ENCODE results near the gene MLLT3. TPM values are rescaled to one million over a fixed set of nuclear protein-coding genes. Genes with fewer than 3 reads are reported as not detected.

The MLLT3 gene
- total RNA-seq, 4 donors from 2014 or later: 4.8 to 17.8 (median 12.1) TPM

GRCh38 chr9:20335668-20336332, 286.5 kb downstream of the MLLT3 start:
- ATAC-seq (ENCODE audit: low FRiP score): no peak
- no peak for DNase-seq (ENCODE audit: low spot score)
- TF ChIP-seq, protein P1, sequence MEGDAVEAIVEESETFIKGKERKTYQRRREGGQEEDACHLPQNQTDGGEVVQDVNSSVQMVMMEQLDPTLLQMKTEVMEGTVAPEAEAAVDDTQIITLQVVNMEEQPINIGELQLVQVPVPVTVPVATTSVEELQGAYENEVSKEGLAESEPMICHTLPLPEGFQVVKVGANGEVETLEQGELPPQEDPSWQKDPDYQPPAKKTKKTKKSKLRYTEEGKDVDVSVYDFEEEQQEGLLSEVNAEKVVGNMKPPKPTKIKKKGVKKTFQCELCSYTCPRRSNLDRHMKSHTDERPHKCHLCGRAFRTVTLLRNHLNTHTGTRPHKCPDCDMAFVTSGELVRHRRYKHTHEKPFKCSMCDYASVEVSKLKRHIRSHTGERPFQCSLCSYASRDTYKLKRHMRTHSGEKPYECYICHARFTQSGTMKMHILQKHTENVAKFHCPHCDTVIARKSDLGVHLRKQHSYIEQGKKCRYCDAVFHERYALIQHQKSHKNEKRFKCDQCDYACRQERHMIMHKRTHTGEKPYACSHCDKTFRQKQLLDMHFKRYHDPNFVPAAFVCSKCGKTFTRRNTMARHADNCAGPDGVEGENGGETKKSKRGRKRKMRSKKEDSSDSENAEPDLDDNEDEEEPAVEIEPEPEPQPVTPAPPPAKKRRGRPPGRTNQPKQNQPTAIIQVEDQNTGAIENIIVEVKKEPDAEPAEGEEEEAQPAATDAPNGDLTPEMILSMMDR (IDR thresholded peaks at IDR 0.05): no peak

DNA sequence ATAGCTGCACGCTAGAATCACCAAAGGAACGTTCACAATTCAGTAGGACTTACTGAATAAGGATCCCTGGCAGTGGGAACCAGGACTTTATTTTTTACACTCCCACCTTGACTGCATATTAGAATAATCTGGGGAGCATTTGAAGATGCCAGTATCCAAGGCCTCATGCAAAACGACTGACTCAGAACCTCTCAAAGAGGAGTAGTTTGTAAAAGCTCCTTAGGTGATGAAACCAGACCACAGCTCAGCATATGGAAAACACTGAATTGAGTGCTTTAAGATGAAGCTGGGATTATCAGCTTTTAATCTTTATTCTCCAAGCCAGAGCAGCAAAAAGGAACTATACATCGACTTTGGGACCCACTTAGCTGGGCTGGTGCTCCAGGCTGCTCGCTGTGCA, 288.3 kb downstream of the MLLT3 start:
- ATAC-seq (ENCODE audit: low FRiP score) (no peak), DNase-seq (ENCODE audit: low spot score) (no peak)
- TF ChIP-seq, protein P1 (IDR thresholded peaks at IDR 0.05): no peak

DNA sequence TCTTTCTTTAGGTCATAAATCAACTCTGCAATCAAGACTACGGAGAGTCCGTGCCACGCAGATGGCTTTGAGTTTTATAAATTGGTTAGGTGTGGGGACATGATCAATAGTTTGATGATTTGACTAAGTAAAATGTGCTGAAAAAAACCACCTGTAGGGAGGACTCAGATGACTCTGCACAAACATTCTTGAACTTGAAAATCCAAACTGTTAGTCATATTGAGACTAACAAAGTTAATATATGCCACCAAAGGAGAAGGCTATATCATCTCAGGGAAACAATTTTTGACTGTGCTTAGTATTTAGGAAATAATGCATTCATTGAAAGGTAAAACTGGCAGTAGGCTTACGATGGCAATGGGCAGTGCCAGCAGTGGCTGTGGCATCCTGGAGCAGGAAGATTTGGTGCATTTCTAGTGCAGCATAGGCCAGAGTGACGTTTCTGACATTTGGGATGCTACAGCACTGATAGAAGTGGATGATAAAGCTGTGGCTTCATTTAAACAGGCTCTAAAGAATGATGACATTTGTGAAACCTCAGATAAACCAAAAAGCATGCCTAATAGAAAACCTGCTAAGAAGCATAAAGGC, 291.1 kb downstream of the MLLT3 start:
- DNase-seq (ENCODE audit: low spot score) (no peak), ATAC-seq (ENCODE audit: low FRiP score) (no peak)
- TF ChIP-seq, protein P1 (IDR thresholded peaks at IDR 0.05): no peak

DNA sequence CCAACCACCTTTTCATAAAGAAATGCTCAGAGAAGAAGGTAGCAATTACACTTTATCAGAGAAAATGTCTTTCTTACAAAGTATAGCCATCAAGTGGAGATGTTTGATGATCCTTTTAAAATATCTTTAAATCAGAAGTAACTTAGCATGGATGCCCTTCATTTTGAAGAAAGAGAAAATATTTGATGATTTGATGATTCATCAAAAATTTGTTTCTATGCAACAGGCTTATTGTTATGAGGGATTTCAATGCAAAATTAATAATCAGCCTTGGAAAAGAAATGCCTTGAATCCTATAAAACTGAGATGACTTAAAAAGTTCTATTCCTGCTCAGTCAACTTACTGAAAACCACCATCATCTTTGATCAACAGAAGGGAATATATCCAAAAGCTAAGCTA, 291.6 kb downstream of the MLLT3 start:
- ATAC-seq (ENCODE audit: low FRiP score) (no peak), DNase-seq (ENCODE audit: low spot score) (no peak)
- TF ChIP-seq, protein P1 (IDR thresholded peaks at IDR 0.05): no peak

DNA sequence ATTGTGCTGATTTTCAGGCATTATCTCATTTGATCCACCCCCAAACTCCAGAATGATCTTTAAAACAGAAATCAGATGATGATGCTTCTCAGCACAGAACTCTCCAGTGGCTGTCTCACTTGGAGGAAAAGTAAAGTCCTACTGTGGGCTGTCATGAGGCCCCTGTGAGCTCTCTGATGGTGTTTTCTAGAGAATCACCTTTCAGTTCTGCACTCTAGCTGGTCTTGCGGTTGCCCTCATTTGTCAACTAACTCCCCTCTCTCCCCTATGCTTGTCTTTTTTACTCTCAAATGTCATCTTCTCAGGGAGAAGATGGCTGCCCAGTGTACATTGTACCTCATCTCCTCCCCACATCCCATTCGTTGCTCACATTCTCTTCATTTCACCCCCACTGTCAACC, 295.8 kb downstream of the MLLT3 start:
- ATAC-seq (ENCODE audit: low FRiP score): no peak
- no peak for DNase-seq (ENCODE audit: low spot score)
- TF ChIP-seq, protein P1 (IDR thresholded peaks at IDR 0.05): no peak

DNA sequence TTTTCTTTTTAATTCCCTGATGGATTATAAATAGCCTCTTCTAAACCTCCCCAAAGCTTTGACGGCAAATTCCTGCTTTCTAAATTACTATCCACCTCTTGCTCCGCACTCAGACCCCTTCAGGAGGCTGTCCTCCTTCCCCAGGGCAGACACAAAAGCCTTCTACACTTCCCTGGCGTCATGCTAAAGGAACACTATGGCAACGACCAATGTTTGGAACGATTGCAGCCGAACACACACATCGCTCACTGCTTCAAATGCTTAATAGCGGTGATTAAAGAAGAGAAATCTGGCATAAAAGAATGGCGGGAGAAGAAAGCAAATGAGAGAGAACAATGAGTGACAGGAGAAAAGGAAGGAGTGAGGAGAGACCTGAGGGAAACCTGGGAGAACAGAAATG, 297.3 kb downstream of the MLLT3 start:
- DNase-seq (ENCODE audit: low spot score) (no peak), ATAC-seq (ENCODE audit: low FRiP score) (no peak)
- TF ChIP-seq, protein P1 (IDR thresholded peaks at IDR 0.05): no peak

- TF ChIP-seq, protein P1 (IDR thresholded peaks at IDR 0.05): no peak
- no peak for ATAC-seq (ENCODE audit: low FRiP score)
- no peak for DNase-seq (ENCODE audit: low spot score)
Observed at GRCh38 chr9:20322212-20322611, 300.1 kb downstream of the MLLT3 start.
